SU-DHL-6 (cell line): ENCODE data around the gene BBX.

ENCODE experiments used
- H2AFZ ChIP-seq: fragments of 200-600 bp; sonication (generic); 2 replicates; pipeline ENCODE4 v1.6.1; 2014; ENCODE audit warnings: low read depth, mild to moderate bottlenecking, moderate library complexity, mixed read lengths, antibody characterized with exemption, low read length; ENCODE audit not compliant: severe bottlenecking
- H3F3A ChIP-seq: fragments of 200-600 bp; shearing (Covaris generic); 2 replicates; pipeline ENCODE4 v1.6.0; 2016; ENCODE audit warnings: antibody characterized with exemption, mild to moderate bottlenecking; ENCODE audit not compliant: insufficient read depth
- H3K27ac ChIP-seq: fragments of 200-600 bp; sonication (generic); 2 replicates; pipeline ENCODE4 v1.5.1; 2016; ENCODE audit warnings: low read depth, mild to moderate bottlenecking, low read length, moderate library complexity, mixed read lengths
- H3K27me3 ChIP-seq: fragments of 200-600 bp; sonication (generic), shearing (Covaris generic); 2 replicates; pipeline ENCODE4 v1.6.0; 2014; ENCODE audit warnings: mild to moderate bottlenecking, low read length
- H3K36me3 ChIP-seq: fragments of 200-600 bp; sonication (generic); 2 replicates; pipeline ENCODE4 v1.6.1; 2014; ENCODE audit warnings: mild to moderate bottlenecking, low read length, mixed read lengths
- H3K4me2 ChIP-seq: fragments of 300-600, 200-600 bp; shearing (Covaris generic), sonication (generic); 2 replicates; pipeline ENCODE4 v1.6.0; 2014; ENCODE audit warnings: low read length, low read depth, mild to moderate bottlenecking; ENCODE audit not compliant: poor library complexity, severe bottlenecking
- H3K4me3 ChIP-seq: fragments of 200-600 bp; sonication (generic); 2 replicates; pipeline ENCODE4 v1.5.1; 2014; ENCODE audit warnings: antibody characterized with exemption, low read length, mild to moderate bottlenecking, mixed read lengths; ENCODE audit not compliant: insufficient read depth, poor library complexity, severe bottlenecking
- H3K79me2 ChIP-seq: fragments of 200-600 bp; sonication (generic); 2 replicates; pipeline ENCODE4 v1.6.1; 2014; ENCODE audit warnings: mild to moderate bottlenecking, low read length, moderate library complexity; ENCODE audit not compliant: insufficient read depth
- H3K9ac ChIP-seq: fragments of 200-600 bp; sonication (generic); 2 replicates; pipeline ENCODE4 v1.7.0; 2014; ENCODE audit warnings: mild to moderate bottlenecking, low read length
- H3K9me2 ChIP-seq: fragments of 200-600 bp; sonication (generic); replicated peaks from 2 replicates; pipeline ENCODE4 v1.6.1; 2014; ENCODE audit warnings: low read length; ENCODE audit not compliant: insufficient read depth
- H3K9me3 ChIP-seq: fragments of 200-600 bp; sonication (generic); 2 replicates; pipeline ENCODE4 v1.6.1; 2014; ENCODE audit warnings: low read length, mixed read lengths; ENCODE audit not compliant: insufficient read depth
- H4K20me1 ChIP-seq: fragments of 200-600 bp; sonication (generic); 2 replicates; pipeline ENCODE4 v1.6.1; 2014; ENCODE audit warnings: low read depth, mild to moderate bottlenecking, antibody characterized with exemption, low read length, moderate library complexity, mixed read lengths
- EZH2phosphoT487 ChIP-seq: fragments of 200-600 bp; sonication (generic), shearing (Covaris generic); conservative IDR thresholded peaks from 2 replicates; pipeline ENCODE4 v1.6.1; 2018; ENCODE audit warnings: mild to moderate bottlenecking, antibody characterized with exemption, low read length, moderate library complexity, mixed read lengths
- TF ChIP-seq, protein P1 (sequence below): fragments of 200-600 bp; sonication (generic); IDR thresholded peaks from one replicate; pipeline ENCODE4 v1.5.1; 2017; ENCODE audit warnings: antibody characterized with exemption, mild to moderate bottlenecking, low read length, moderate library complexity; ENCODE audit not compliant: insufficient read depth, poor library complexity, severe bottlenecking

The BBX gene

DNA sequence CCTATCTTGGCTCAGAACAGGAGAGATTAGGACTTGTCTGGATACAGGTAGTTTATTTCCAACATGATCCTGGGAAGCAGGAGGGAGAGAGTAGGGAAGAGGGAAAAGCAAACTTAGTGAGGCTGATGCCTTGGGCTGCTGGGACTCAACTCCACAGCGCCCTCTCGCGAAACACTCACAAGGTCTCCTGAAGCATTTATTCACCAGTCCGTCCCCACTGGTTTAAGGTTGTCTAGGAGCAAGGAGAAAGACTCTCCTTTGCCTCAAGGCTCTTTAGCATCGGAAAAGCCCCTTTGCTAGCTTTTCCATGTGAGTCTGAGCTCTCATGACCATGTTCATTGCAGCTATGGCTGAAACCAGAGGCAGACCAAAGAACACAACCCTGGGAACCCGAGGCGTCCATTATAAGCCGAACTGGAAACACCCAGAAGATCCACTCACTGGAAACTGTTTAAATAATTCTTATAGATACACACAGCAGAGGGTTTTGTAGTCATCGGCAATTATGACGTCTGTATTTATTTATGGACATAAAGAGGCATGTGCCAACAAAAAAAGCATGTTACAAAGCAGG is 323.6 kb downstream of the BBX start:
- H3K9me2 ChIP-seq = no peaks in the 10 kb centered on the region
- no peak overlapping the region for H3K4me2 ChIP-seq
- no peaks in the 10 kb centered on the region for H3K27me3 ChIP-seq
- H3K27ac ChIP-seq = no peak overlapping the region
- no peaks in the 10 kb centered on the region for H3F3A ChIP-seq
- H2AFZ ChIP-seq = no peak overlapping the region
- no peak overlapping the region for H3K9ac ChIP-seq
- H4K20me1 ChIP-seq = no peaks in the 10 kb centered on the region
- H3K36me3 ChIP-seq = no peaks in the 10 kb centered on the region
- no peak overlapping the region for H3K4me3 ChIP-seq
- H3K9me3 ChIP-seq = no peaks in the 10 kb centered on the region
- TF ChIP-seq EZH2phosphoT487 = no peak
- TF ChIP-seq, protein P1, sequence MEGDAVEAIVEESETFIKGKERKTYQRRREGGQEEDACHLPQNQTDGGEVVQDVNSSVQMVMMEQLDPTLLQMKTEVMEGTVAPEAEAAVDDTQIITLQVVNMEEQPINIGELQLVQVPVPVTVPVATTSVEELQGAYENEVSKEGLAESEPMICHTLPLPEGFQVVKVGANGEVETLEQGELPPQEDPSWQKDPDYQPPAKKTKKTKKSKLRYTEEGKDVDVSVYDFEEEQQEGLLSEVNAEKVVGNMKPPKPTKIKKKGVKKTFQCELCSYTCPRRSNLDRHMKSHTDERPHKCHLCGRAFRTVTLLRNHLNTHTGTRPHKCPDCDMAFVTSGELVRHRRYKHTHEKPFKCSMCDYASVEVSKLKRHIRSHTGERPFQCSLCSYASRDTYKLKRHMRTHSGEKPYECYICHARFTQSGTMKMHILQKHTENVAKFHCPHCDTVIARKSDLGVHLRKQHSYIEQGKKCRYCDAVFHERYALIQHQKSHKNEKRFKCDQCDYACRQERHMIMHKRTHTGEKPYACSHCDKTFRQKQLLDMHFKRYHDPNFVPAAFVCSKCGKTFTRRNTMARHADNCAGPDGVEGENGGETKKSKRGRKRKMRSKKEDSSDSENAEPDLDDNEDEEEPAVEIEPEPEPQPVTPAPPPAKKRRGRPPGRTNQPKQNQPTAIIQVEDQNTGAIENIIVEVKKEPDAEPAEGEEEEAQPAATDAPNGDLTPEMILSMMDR = peak; percentile 43
- no peaks in the 10 kb centered on the region for H3K79me2 ChIP-seq

DNA sequence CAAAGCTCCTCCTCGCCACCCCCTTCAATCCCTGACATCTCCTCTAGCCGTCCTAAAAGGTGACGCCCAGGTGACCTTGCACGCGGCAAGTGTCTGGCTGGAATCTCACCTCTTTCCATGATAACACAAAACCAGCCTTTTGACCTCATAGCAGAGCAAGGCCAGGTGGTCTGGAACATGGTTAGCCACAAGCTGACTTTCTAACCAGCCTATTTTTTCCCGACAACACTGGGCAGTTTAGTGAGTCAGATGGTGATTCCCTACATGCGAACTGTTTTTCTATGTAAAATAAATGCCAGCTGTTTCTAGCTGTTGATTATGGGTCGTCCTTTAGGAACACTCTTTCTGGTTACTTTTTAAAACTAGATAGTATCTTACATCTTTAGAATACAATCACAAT is 325.0 kb downstream of the BBX start:
- no peaks in the 10 kb centered on the region for H3K27me3 ChIP-seq
- H2AFZ ChIP-seq = no peak overlapping the region
- no peaks in the 10 kb centered on the region for H3K79me2 ChIP-seq
- no peak overlapping the region for H3K4me3 ChIP-seq
- TF ChIP-seq, protein P1 = no peak
- no peak for TF ChIP-seq EZH2phosphoT487
- H3K36me3 ChIP-seq = no peaks in the 10 kb centered on the region
- H3K9ac ChIP-seq = no peak overlapping the region
- no peaks in the 10 kb centered on the region for H4K20me1 ChIP-seq
- no peaks in the 10 kb centered on the region for H3K9me2 ChIP-seq
- no peak overlapping the region for H3K27ac ChIP-seq
- H3F3A ChIP-seq = no peaks in the 10 kb centered on the region
- no peaks in the 10 kb centered on the region for H3K9me3 ChIP-seq
- no peak overlapping the region for H3K4me2 ChIP-seq

DNA sequence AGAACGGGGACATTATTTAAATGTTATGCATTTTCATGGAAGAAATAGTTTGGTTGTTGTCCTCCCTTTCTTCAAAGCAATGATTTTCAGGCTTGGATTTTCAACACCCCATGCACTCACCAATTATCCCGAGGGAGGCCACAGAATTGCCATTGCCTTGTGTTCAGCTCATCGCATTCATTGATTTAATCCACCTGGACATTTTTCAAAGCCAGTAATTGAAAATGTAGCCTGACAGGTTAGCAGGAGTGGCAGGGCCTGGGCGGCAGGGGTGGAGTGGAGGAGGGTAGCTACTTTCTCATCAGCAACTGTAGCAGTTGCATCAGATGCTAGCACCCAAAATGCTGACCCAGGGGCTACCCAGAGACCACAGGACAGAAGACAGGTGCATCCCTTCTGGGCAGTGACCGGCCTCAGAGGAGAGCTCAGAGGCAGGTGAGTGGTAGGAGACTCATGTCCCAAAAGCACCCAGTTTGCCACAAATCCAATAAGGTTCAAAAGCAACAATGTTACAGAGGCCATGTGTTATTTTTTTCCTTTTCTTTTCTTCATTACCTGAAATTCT is 325.7 kb downstream of the BBX start:
- no peak overlapping the region for H3K27ac ChIP-seq

More for the DNA sequence above, 325.7 kb downstream of the BBX start:
- Histone ChIP-seq H3K79me2 (no peaks in the 10 kb centered on the region), H2AFZ (no peak overlapping the region), H3K4me3 (no peak overlapping the region), H3K9me2 (no peaks in the 10 kb centered on the region), H3K27me3 (no peaks in the 10 kb centered on the region), H3F3A (no peaks in the 10 kb centered on the region), H3K9ac (no peak overlapping the region), H3K36me3 (no peaks in the 10 kb centered on the region), H3K9me3 (no peaks in the 10 kb centered on the region), H4K20me1 (no peaks in the 10 kb centered on the region), H3K4me2 (no peak overlapping the region)
- TF ChIP-seq, protein P1 = no peak
- no peak for TF ChIP-seq EZH2phosphoT487
